Thyroid gland (tissue), 4 donors: ENCODE measurements around the gene CCDC180.

Source experiments
- CTCF ChIP-seq, 6 experiments: fragments of 200-600 bp in 3 of 6; fragments of 450-650 bp in 3 of 6; sonication (generic) in 3 of 6; IDR thresholded peaks; one replicate each; pipeline ENCODE4 v1.5.1; 2016 to 2019; ENCODE audit warnings: antibody characterized with exemption in 6 of 6, mild to moderate bottlenecking in 2 of 6, inconsistent platforms in 1 of 6, moderate library complexity in 1 of 6
- POLR2A ChIP-seq, 2 donors: fragments of 450-650 bp; IDR thresholded peaks; one replicate each; pipeline ENCODE4 v1.6.1; 2017; ENCODE audit warnings: antibody characterized with exemption in 2 of 2, mild to moderate bottlenecking in 2 of 2, moderate library complexity in 1 of 2

GRCh38 chr9:97283768-97284167 is 23.7 kb upstream of the CCDC180 start:
- TF ChIP-seq CTCF (IDR thresholded peaks at IDR 0.05): no peak
- no peak for TF ChIP-seq POLR2A (IDR thresholded peaks at IDR 0.05)
